OCI-LY7 (cell line): Measurements from ENCODE around the gene FKBP10.

Experiments
- EZH2phosphoT487 ChIP-seq: fragments of 200-600 bp; sonication (generic); IDR thresholded peaks from 2 replicates; pipeline ENCODE4 v1.6.1; 2018; ENCODE audit warnings: low read depth, borderline replicate concordance, mild to moderate bottlenecking, mixed run types, antibody characterized with exemption, low read length, moderate library complexity, mixed read lengths
- TF ChIP-seq, protein P1 (sequence below): fragments of 200-600 bp; sonication (generic); conservative IDR thresholded peaks from 2 replicates; pipeline ENCODE4 v1.5.1; 2014; ENCODE audit warnings: mild to moderate bottlenecking, antibody characterized with exemption, low read length, moderate library complexity, mixed read lengths

DNA sequence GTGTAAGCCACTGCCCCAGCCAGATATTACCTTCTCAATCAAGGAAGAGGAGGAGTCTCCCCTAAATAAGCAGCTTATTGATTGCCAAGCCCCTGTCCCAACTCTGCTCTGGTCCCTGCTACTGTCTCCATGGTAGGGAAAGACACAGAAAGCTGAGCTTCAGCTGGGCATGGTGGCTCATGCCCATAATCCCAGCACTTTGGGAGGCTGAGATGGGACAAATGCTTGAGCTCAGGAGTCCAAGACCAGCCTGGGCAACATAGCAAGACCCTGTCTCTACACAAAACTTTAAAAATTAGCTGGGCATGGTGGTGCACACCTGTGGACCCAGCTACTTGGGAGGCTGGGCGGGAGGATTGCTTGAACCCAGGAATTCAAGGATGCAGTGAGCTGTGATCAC is 32.9 kb upstream of the FKBP10 start:
- TF ChIP-seq, protein P1, sequence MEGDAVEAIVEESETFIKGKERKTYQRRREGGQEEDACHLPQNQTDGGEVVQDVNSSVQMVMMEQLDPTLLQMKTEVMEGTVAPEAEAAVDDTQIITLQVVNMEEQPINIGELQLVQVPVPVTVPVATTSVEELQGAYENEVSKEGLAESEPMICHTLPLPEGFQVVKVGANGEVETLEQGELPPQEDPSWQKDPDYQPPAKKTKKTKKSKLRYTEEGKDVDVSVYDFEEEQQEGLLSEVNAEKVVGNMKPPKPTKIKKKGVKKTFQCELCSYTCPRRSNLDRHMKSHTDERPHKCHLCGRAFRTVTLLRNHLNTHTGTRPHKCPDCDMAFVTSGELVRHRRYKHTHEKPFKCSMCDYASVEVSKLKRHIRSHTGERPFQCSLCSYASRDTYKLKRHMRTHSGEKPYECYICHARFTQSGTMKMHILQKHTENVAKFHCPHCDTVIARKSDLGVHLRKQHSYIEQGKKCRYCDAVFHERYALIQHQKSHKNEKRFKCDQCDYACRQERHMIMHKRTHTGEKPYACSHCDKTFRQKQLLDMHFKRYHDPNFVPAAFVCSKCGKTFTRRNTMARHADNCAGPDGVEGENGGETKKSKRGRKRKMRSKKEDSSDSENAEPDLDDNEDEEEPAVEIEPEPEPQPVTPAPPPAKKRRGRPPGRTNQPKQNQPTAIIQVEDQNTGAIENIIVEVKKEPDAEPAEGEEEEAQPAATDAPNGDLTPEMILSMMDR, result no peak
- no peak for TF ChIP-seq EZH2phosphoT487
